Islet precursor cell (in vitro differentiated cells): Measurements from ENCODE around the gene MYO5B.

Experiments
- DNase-seq: peaks from one replicate; pipeline ENCODE4 v3.0.0-alpha.2; 2018

Gene MYO5B

GRCh38 chr18:49869354-49869753, 325.6 kb downstream of the MYO5B start:
- no peak for DNase-seq

DNA sequence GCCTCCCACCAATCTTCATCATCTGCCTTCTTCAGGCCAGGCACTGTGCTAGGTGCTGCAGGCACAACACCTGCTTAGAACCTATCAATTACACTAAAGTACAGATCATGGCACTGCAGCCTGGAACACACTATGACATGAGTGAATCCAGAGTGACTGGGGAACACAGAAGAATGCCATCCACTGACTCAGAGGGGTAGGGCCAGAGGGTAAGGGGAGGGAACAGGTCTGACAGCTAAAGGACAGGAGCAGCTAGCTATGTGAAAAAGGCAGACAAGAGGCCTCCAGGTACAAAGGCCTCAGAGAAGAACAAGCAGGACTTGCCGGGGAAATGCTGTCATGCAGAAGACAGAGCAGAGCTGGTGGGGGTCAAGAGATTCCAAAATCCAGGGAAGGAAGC, 328.3 kb downstream of the MYO5B start:
- no peak for DNase-seq

GRCh38 chr18:49865401-49865800, 329.5 kb downstream of the MYO5B start:
- no peak for DNase-seq

DNA sequence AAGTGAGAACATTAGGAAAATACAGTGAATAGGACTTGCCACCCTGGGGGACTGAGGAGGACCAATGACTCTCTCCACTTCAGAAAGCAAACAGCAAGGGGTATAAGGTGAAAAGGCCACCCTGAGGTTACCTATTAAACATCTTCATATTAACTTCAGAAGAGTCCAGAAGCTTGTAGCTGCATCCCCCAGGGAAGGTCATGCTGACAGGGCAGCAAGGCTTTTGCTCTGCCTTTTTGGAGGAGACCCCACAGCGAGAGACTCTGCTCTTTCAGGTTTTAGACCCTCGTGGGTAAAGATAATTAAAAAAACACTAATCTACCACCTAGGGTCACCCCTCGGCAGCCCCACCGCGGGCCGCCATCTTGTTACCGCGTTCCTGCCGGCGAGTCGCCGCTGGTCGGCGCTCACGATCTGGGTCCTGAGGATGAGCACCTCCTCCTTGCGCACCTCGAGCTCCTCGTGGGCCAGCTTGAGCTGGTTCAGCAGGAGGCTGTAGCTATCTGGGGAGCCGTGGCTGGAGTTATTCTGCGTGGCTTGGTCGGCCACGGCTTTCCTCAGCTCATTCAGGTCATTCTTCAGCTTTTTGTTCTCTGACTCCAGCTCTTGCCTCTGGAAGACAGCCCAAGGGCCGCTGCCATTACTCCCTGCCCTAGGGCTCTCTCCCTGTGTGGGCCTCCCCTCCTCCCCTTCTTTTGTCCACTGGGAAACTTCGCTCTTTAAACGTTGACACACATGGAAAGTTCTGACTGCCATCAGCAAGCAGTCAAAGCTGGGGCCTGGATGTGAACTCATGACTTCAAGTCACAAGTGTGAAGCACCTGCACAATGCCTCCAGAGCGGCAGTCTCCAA, 331.0 kb downstream of the MYO5B start:
- DNase-seq: no peak

DNA sequence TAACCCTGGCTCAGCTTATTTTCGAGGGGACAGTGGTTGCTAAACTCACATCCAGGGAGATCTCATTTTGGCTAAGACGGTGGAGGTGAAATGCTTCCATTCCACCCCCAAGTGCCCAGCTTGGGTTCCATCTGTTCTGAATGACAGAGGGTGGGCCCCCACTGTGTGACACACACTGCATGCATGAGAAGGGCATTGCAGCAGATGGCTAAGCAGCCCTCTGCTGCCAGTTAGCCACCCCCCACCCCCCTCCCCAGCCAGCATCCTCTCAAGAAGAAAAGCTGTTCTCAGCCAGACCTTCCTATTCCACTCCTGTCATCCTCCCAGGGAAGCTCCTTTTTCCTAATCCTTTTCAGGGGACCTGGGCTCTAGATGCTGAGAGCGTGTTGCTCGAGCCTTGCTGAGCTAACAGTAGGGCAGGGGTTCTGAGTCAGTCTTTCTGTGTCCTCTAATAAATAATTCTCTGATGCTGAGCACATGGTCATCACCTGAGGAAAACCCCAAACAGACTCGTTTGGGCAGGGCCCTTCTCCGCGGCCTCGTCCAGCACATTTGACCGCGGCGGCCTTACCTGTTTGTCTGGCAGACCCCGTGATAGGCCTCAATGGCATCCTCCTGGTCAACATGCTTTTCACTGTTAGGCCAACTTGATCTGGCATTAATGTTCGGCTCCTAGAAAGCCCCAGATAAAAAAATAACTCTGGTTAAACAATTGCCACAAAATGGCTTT, 332.1 kb downstream of the MYO5B start:
- DNase-seq: no peak

DNA sequence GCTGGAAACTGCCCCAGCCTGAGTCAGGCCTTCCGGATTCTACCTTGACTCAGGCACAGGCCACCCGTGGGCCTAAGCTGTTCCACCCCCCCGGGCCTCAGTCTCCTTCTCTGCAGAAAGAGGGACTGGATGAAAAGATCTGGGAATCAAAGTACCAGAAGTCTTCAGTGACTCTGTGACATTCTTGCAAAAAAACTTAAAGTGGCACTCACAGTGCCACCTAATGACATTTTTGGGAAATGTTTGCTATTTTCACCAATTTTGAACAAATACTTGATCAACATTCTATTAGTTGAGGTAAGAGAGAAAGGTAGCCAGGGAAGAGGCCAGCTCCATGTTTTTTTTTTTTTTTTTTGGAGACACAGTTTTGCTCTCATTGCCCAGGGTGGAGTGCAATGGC, 333.3 kb downstream of the MYO5B start:
- DNase-seq: no peak

GRCh38 chr18:49859725-49860124, 335.2 kb downstream of the MYO5B start:
- DNase-seq: peak; percentile 50

- no peak for DNase-seq
These were observed 336.0 kb downstream of the MYO5B start for GRCh38 chr18:49859021-49859359.

GRCh38 chr18:49858309-49859020, 336.5 kb downstream of the MYO5B start:
- DNase-seq: peak; percentile 82

DNA sequence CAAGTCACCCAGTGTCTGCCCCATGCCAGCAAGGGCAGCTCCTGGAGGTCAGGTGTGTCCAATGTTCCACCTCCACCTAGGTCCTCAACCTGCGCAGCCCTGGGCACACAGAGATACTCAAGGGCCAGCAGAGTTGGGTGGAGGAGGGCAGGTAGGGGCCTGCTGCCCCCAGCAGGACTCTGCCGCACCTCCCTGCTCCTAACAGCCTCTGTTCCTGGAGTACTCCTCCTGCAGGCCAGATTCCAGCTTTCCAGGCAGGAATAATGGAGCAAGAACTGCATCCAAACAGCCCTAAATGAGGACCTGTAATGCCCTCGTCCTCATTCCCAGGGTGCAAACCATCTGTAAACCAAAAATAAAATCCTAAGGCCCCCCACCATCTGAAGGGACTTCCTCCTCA, 337.2 kb downstream of the MYO5B start:
- no peak for DNase-seq

- DNase-seq: no peak
These were observed 338.5 kb downstream of the MYO5B start for GRCh38 chr18:49856496-49856895.

- DNase-seq: peak; percentile 35
These were observed 339.1 kb downstream of the MYO5B start for GRCh38 chr18:49855711-49856415.

GRCh38 chr18:49854681-49855080, 340.3 kb downstream of the MYO5B start:
- DNase-seq: no peak

DNA sequence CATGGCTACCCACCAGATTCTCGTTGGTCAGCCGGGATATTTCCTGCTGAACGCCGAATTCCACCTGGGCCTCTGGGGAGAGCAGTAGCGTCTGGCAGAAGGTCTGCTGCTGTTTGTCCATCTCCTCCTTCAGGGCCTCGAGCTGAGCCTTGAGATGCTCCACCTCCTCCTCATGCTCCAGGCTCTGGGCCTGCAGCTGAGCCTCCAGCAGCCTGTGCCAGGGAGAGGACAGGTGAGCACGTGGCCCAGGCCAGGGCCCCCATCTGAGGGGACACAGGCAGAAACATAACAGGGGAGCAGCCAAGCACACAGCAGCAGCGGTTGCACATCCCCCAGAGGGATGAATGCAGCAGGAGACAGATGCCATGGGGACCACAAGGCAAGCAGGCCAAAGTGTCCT, 341.5 kb downstream of the MYO5B start:
- DNase-seq: peak; percentile 43

DNA sequence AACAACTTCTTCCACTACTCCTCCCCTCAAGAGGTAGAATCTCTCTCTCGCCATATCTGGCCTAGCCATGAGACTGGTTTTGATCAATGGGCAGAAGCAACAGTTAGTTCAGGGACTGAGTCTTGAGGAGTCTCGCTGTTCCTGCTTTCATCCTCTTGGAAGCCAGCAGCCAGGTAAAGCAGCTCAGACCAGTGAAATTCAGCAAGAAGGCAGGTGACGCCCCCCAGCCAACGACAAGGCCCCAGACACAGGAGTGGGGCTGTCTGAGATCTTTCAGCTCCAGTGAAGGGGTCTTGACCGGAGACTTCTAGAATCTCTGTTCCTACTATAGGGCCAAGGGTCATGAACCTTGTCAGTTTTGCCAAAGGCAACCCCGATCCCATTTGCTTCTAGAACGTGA, 341.9 kb downstream of the MYO5B start:
- DNase-seq: no peak

DNA sequence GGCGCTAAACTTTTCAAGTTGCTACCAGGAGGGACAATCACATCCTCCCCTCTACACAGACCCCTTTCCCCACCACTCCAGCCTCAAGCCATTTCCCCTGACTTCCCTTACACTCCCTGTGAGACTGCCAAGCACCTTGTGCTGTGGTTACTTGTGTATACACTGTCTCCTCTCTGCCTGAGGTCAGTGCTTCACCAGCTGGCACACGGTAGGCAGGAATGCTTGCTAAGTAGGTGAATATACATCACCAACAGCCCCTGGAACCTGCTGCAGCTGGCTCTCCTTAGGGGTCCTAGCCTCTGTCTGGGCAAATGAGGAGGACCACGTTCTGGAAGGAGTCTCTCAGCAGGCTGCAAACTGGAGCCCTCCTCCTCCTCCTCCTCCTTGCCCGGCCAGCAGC, 343.3 kb downstream of the MYO5B start:
- peak; percentile 32 for DNase-seq

DNA sequence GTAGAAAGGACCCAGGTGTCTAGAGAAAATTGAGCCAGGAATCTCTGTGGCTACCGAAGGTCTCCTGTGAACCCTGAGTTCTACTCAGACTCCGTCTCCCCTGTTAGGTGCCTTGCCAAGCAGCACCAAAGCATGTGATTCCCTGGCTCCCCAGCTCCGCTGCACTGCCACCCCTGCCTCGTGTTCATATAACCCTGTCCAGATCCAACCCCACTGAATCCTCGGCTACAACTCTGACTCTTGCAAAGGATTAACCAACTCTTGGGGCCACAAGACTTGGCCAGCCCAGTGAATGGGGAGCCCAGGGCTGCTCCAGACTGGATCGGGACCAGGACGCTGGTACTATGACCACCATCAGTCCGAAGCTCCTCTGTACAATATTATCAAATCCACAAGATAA, 344.3 kb downstream of the MYO5B start:
- DNase-seq: no peak

DNA sequence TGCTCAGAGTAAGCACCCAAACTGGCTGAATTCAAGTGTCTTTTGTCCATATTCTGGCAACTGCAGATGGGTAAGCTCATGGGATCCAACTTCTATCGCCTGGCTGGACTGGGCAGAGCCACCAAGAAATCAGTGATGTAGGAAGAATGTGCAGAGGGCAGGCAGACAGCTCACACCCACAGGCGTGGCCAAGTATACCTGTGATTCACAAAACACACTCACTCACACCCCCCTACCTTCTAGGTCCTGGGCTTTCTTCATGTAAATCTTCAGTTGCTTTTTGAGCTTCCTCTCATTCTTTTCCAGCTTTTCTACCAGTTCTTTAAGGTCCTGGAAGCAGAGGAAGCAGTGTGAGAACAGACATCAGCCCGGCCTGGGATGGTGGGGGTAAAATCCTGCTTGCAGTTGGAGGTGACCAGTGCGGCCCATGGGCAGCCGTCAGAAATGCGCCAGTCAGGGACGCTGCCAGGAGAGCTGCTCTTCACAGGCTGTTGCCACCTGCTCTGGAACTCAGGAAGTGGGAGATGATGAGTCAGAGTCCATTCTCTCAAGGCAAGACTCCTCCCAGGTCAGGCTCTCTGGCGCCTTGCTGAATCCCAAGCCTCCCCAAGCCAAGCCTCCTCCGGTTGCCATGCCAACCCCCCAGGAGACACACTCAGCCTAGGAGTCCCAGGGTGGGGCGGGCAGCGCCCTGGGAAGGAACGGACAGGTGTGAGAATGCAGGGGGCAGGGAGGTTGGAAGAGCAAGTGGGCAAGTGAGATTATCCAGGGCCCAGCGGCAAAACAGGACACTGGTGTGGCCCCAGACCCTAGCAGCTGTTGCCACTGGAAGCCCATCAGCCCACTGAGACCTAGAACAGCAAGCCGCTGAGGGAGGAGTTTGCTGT, 345.4 kb downstream of the MYO5B start:
- DNase-seq: peak; percentile 97

DNA sequence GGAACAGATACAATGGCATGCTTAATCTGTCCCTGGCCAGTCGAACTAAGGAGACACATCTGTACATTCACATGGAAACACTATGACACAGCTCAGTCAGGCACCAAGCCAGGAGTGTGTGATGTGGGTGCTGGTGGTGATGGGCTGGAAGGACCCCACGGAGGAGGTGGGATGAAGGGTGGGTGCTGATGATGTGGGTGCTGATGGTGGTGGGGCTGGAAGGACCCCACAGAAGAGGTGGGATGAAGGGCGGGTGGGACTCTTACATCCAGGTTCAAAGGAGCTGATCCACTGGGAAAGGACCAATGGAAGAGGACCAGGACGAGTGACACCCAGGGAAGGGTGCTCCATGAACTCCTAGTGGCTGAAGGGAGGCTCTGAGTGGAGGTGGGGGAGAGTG, 346.8 kb downstream of the MYO5B start:
- DNase-seq: no peak

GRCh38 chr18:49847524-49847923, 347.4 kb downstream of the MYO5B start:
- no peak for DNase-seq

DNA sequence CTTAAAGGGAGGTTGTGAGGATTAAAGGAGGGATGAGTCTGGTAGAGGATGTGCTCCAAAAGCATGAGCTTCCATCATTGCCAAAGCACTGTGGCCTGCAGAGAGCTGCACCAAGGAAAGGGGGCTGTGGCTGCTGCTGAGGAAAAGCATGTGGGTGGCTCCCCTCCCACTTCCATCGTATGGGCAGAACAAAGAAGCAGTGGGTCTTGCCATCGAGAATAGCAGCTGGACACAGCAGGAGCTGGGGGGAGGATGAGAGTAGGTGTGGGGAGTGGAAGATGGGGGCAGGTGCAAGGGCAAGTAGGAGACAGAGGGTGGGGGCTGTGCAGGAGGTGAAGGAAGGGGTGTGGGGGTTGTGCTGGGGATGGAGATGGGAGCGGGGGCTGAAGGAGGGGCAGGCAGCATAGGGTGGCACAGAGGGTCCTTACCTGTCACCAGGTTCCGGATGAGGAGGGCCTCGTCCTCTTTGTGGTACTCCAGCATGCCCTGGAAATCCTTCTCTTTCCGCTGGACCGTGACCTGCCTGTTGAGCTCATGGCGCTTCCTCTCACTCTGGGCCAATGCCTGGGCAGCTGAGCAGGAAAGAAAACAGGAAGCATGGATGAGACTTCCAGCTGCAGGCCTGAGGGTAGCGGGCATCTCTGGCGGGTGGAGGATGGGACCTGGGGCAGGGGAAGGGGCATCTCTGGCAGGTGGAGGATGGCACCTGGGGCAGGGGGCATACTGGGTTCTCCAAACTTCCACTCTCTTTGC, 348.1 kb downstream of the MYO5B start:
- DNase-seq: no peak

DNA sequence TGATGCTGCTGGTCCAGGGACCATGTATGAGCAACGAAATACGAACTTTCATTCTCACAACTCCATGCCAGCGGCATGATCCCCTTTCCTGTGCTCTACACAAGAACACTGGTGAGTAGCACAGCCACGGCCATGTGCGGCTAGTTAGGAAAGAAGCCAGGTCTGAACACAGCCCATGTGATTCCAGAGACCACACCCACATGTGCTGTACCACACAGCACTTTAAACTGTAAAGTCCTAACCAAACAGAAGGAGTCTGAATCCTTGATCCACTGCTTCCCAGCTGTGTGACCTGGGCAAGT, 348.6 kb downstream of the MYO5B start:
- no peak for DNase-seq
